ENCODE measurements around the gene TMEM168. TPM values are rescaled to one million over a fixed set of nuclear protein-coding genes. Genes with fewer than 3 reads are reported as not detected.

The TMEM168 gene
- total RNA-seq, 4 donors from 2014 or later, result 13.7 to 22.8 (median 16.4) TPM

GRCh38 chr7:112757337-112757736 lies 32.9 kb downstream of the TMEM168 start:
- H3K27me3 ChIP-seq, result no peaks in the 10 kb centered on the region
- 92% methylated on average over 2 of the region's 2 CpGs for WGBS

DNA sequence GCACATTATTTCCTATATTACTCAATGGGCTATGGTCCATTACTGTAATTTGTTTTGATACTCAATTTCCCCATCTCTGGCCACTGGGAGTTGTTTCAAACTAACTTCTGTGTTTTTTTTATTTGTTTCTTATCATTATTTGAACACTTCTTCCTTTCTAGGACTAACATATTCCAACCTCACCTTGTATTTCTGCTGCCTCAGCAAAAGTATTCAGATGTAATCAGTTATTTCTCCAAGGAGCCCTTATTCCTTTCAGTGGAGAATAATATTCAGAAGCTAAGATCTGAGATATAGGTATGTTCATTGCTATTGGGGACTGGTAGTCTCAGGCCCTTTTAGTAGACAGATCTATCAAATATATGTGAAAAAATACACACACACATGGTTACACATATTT lies 36.9 kb downstream of the TMEM168 start:
- Histone ChIP-seq H3K9me3 (no peaks in the 10 kb centered on the region), H3K4me3 (no peak overlapping the region), H3K4me1 (no peaks in the 10 kb centered on the region), H3K27me3 (no peaks in the 10 kb centered on the region), H3K27ac (replicated peaks in 1 of 4) (no peak overlapping the region), H3K36me3 (no peaks in the 10 kb centered on the region)
- TF ChIP-seq CTCF (IDR thresholded peaks at IDR 0.05), result no peak
- no peak for TF ChIP-seq POLR2AphosphoS5 (IDR thresholded peaks at IDR 0.05)
- TF ChIP-seq EP300 (IDR thresholded peaks at IDR 0.05), result no peak
- no peak for TF ChIP-seq POLR2A (IDR thresholded peaks at IDR 0.05; ENCODE audit: low read depth)
- no peak for DNase-seq (ENCODE audit: extremely low spot score)
- intact Hi-C loops (cut with DNase I), result no loop called here

More at GRCh38 chr7:112757337-112757736, 32.9 kb downstream of the TMEM168 start:
- intact Hi-C loops (cut with DNase I), result no loop called here
- Histone ChIP-seq H3K27ac (replicated peaks in 1 of 4) (no peak overlapping the region), H3K36me3 (peaks cover 0 to 3% (median 0%) of the 10 kb centered on the region in 4 donors), H3K4me3 (no peak overlapping the region), H3K4me1 (no peaks in the 10 kb centered on the region), H3K9me3 (no peaks in the 10 kb centered on the region)
- DNase-seq (ENCODE audit: extremely low spot score), result no peak
- TF ChIP-seq POLR2AphosphoS5 (IDR thresholded peaks at IDR 0.05), result no peak
- TF ChIP-seq CTCF (IDR thresholded peaks at IDR 0.05), result no peak
- no peak for TF ChIP-seq EP300 (IDR thresholded peaks at IDR 0.05)
- TF ChIP-seq POLR2A (IDR thresholded peaks at IDR 0.05; ENCODE audit: low read depth), result no peak

GRCh38 chr7:112752576-112752975 lies 37.6 kb downstream of the TMEM168 start:
- H3K27me3 ChIP-seq, result no peaks in the 10 kb centered on the region
- no peak overlapping the region for H3K27ac ChIP-seq (replicated peaks in 1 of 4)
- 86% methylated on average over 3 of the region's 3 CpGs for WGBS
- DNase-seq (ENCODE audit: extremely low spot score), result no peak
- TF ChIP-seq CTCF (IDR thresholded peaks at IDR 0.05) (no peak), EP300 (IDR thresholded peaks at IDR 0.05) (no peak), POLR2AphosphoS5 (IDR thresholded peaks at IDR 0.05) (no peak), POLR2A (IDR thresholded peaks at IDR 0.05; ENCODE audit: low read depth) (no peak)
- no peaks in the 10 kb centered on the region for H3K9me3 ChIP-seq
- intact Hi-C loops (cut with DNase I), result no loop called here
- H3K4me1 ChIP-seq, result no peaks in the 10 kb centered on the region
- no peaks in the 10 kb centered on the region for H3K36me3 ChIP-seq
- no peak overlapping the region for H3K4me3 ChIP-seq

- DNase-seq (ENCODE audit: extremely low spot score), result no peak
- 67% methylated on average over 2 of the region's 2 CpGs for WGBS
- Histone ChIP-seq H3K27me3 (no peaks in the 10 kb centered on the region), H3K4me1 (no peaks in the 10 kb centered on the region), H3K36me3 (no peaks in the 10 kb centered on the region), H3K27ac (replicated peaks in 1 of 4) (no peak overlapping the region), H3K4me3 (no peak overlapping the region), H3K9me3 (no peaks in the 10 kb centered on the region)
- intact Hi-C loops (cut with DNase I), result no loop called here
- TF ChIP-seq POLR2A (IDR thresholded peaks at IDR 0.05; ENCODE audit: low read depth) (no peak), CTCF (IDR thresholded peaks at IDR 0.05) (no peak), EP300 (IDR thresholded peaks at IDR 0.05) (no peak), POLR2AphosphoS5 (IDR thresholded peaks at IDR 0.05) (no peak)
Observed at GRCh38 chr7:112749775-112750174, 40.4 kb downstream of the TMEM168 start.

DNA sequence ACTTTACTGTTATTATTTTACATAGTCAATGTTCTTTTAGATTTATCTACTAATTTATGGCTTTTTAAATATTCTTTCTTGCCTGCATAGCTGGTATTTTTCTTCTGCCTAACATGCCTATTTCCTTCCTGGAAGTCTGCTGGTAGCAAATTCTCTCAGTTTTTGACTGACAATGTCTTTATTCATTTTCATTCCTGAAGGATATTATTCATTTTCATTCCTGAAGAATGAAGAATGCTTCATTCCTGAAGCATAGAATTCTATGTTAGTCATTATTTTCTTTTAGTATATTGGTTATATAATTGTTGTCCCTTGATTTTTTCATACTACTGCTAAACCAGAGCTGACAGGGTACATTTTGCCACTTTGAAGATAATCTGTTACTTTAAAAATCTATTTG lies 41.8 kb downstream of the TMEM168 start:
- no peak overlapping the region for H3K4me3 ChIP-seq
- H3K36me3 ChIP-seq, result no peaks in the 10 kb centered on the region
- no peak for DNase-seq (ENCODE audit: extremely low spot score)
- no peaks in the 10 kb centered on the region for H3K9me3 ChIP-seq
- H3K4me1 ChIP-seq, result no peaks in the 10 kb centered on the region
- no peak overlapping the region for H3K27ac ChIP-seq (replicated peaks in 1 of 4)
- intact Hi-C loops (cut with DNase I), result no loop called here
- no peaks in the 10 kb centered on the region for H3K27me3 ChIP-seq
- TF ChIP-seq POLR2A (IDR thresholded peaks at IDR 0.05; ENCODE audit: low read depth) (no peak), POLR2AphosphoS5 (IDR thresholded peaks at IDR 0.05) (no peak), EP300 (IDR thresholded peaks at IDR 0.05) (no peak), CTCF (IDR thresholded peaks at IDR 0.05) (no peak)
